Fibroblast of lung (primary cell): ENCODE data around the gene HSP90AB1. TPM values are rescaled to one million over a fixed set of nuclear protein-coding genes. Genes with fewer than 3 reads are reported as not detected.

Source experiments
- DNase-seq, 2 donors: peaks; one replicate each; pipeline versions ENCODE4 v3.0.0 to v3.0.0-alpha.2; 2010; ENCODE audit warnings: low read depth in 2 of 2
- H2AFZ ChIP-seq: 2 replicates; pipeline ENCODE4 v1.5.1; 2012; ENCODE audit warnings: low read length, control low read depth, inconsistent platforms
- H3K27ac ChIP-seq: 2 replicates; pipeline ENCODE4 v1.5.1; 2011; ENCODE audit warnings: low read length, control low read depth; ENCODE audit not compliant: insufficient read depth
- H3K27me3 ChIP-seq: 2 replicates; pipeline ENCODE4 v1.5.1; 2011; ENCODE audit warnings: mild to moderate bottlenecking, low read length; ENCODE audit not compliant: control insufficient read depth, insufficient read depth
- H3K36me3 ChIP-seq: 2 replicates; pipeline ENCODE4 v1.5.1; 2011; ENCODE audit warnings: low read length; ENCODE audit not compliant: control insufficient read depth, insufficient read depth
- H3K4me1 ChIP-seq: 2 replicates; pipeline ENCODE4 v1.5.1; 2011; ENCODE audit warnings: low read length; ENCODE audit not compliant: control insufficient read depth, insufficient read depth; ENCODE audit errors: extremely low read depth
- H3K4me2 ChIP-seq: 2 replicates; pipeline ENCODE4 v1.5.1; 2011; ENCODE audit warnings: low read length, control low read depth; ENCODE audit not compliant: insufficient read depth; ENCODE audit errors: extremely low read depth
- H3K4me3 ChIP-seq, 4 experiments: fragments of 200-600 bp in 1 of 4; sonication (generic) in 1 of 4; replicated peaks in 1 of 4; 2 replicates each; pipeline ENCODE4 v1.5.1; 2011 to 2016; ENCODE audit warnings: low read length in 4 of 4, low read depth in 3 of 4, mild to moderate bottlenecking in 3 of 4, control low read depth in 2 of 4, inconsistent platforms in 1 of 4, mixed read lengths in 1 of 4; ENCODE audit not compliant: insufficient read depth in 1 of 4; ENCODE audit errors: control extremely low read depth in 1 of 4
- H3K79me2 ChIP-seq: 2 replicates; pipeline ENCODE4 v1.5.1; 2012; ENCODE audit warnings: mild to moderate bottlenecking, low read length, inconsistent platforms; ENCODE audit not compliant: control insufficient read depth, insufficient read depth
- H3K9ac ChIP-seq: 2 replicates; pipeline ENCODE4 v1.5.1; 2011; ENCODE audit warnings: mild to moderate bottlenecking, low read length, control low read depth; ENCODE audit not compliant: insufficient read depth
- H3K9me3 ChIP-seq: 2 replicates; pipeline ENCODE4 v1.5.1; 2012; ENCODE audit warnings: low read depth, low read length; ENCODE audit not compliant: control insufficient read depth, insufficient read depth
- H4K20me1 ChIP-seq: 2 replicates; pipeline ENCODE4 v1.5.1; 2011; ENCODE audit warnings: low read length; ENCODE audit not compliant: control insufficient read depth, insufficient read depth; ENCODE audit errors: extremely low read depth
- CTCF ChIP-seq, 2 donors: IDR thresholded peaks in 1 of 2; conservative IDR thresholded peaks in 1 of 2; 1 replicate in 1 of 2; 2 replicates in 1 of 2; pipeline ENCODE4 v1.5.1; 2011 to 2012; ENCODE audit warnings: low read length in 2 of 2, control low read depth in 1 of 2, inconsistent platforms in 1 of 2, low read depth in 1 of 2, mild to moderate bottlenecking in 1 of 2
- EZH2 ChIP-seq: IDR thresholded peaks from 2 replicates; pipeline ENCODE4 v1.5.1; 2012; ENCODE audit warnings: low read length, control low read depth, mild to moderate bottlenecking; ENCODE audit errors: missing control alignments
- polyA plus RNA-seq, 2 donors: library from polyadenylated mRNA; depleted of rRNA in 1 of 2; stranded (reverse) in 1 of 2; unstranded in 1 of 2; fragments of >200 nt; gene quantifications; 2 replicates each; pipeline ENCODE4 v1.2.1, GENCODE V29; 2011 to 2012; ENCODE audit warnings: missing spikeins in 1 of 2
- total RNA-seq: library from RNA; depleted of rRNA; stranded (reverse); fragments of >200 nt; gene quantifications from 2 replicates; pipeline ENCODE4 v1.2.1, GENCODE V29; 2014

Gene HSP90AB1
- total and polyA plus RNA-seq, 2 donors (not counting 1 experiment from before 2014, with no cell fraction given), result 452 to 775 TPM

DNA sequence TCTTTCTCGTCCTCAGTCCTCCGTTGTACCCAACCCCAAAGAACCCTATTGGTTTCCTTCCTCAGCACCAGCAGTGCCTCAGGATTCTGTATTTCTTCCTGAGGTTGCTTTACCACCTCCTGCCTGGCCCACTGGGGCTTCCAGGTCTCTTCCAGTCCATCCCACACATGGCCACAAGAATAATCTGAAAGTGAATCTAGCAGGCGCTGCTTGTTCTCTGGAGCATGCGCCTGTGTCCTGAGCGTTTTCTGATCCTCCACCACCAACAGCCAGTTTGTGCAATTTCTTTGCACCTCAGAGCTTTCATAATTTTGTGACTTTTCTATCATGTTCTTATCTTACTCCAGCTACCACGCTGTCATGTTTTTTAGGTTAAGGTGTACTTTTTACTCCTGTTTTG is 11.6 kb upstream of the HSP90AB1 start:
- H3K4me1 ChIP-seq, result peaks cover 18% of the 10 kb centered on the region
- no peaks in the 10 kb centered on the region for H3K9me3 ChIP-seq
- no peaks in the 10 kb centered on the region for H3K27me3 ChIP-seq
- no peaks in the 10 kb centered on the region for H4K20me1 ChIP-seq
- H3K4me2 ChIP-seq, result no peak overlapping the region
- no peaks in the 10 kb centered on the region for H3K79me2 ChIP-seq
- TF ChIP-seq CTCF (conservative IDR thresholded peaks at IDR 0.05 in 1 of 2, IDR thresholded peaks at IDR 0.05 in 1 of 2; ENCODE audit: low read depth in 1 of 2, low read length in 2 of 2) (no peak), EZH2 (no peak)
- peaks cover 4% of the 10 kb centered on the region for H3K36me3 ChIP-seq
- no peak overlapping the region for H2AFZ ChIP-seq
- H3K4me3 ChIP-seq, result no peak overlapping the region
- no peak overlapping the region for H3K27ac ChIP-seq
- H3K9ac ChIP-seq, result no peak overlapping the region
- peak in 1 of 2 donors; percentile 17 for DNase-seq

- Histone ChIP-seq H4K20me1 (no peaks in the 10 kb centered on the region), H3K9me3 (no peaks in the 10 kb centered on the region), H3K4me2 (no peak overlapping the region), H3K9ac (no peak overlapping the region), H3K4me1 (peaks cover 18% of the 10 kb centered on the region), H3K4me3 (no peak overlapping the region), H3K27me3 (no peaks in the 10 kb centered on the region), H3K36me3 (peaks cover 4% of the 10 kb centered on the region), H3K27ac (no peak overlapping the region), H3K79me2 (no peaks in the 10 kb centered on the region), H2AFZ (no peak overlapping the region)
- TF ChIP-seq CTCF (conservative IDR thresholded peaks at IDR 0.05 in 1 of 2, IDR thresholded peaks at IDR 0.05 in 1 of 2; ENCODE audit: low read depth in 1 of 2, low read length in 2 of 2), result no peak
- no peak for TF ChIP-seq EZH2
- DNase-seq, result no peak
These were observed 10.9 kb upstream of the HSP90AB1 start for GRCh38 chr6:44235891-44236516.

DNA sequence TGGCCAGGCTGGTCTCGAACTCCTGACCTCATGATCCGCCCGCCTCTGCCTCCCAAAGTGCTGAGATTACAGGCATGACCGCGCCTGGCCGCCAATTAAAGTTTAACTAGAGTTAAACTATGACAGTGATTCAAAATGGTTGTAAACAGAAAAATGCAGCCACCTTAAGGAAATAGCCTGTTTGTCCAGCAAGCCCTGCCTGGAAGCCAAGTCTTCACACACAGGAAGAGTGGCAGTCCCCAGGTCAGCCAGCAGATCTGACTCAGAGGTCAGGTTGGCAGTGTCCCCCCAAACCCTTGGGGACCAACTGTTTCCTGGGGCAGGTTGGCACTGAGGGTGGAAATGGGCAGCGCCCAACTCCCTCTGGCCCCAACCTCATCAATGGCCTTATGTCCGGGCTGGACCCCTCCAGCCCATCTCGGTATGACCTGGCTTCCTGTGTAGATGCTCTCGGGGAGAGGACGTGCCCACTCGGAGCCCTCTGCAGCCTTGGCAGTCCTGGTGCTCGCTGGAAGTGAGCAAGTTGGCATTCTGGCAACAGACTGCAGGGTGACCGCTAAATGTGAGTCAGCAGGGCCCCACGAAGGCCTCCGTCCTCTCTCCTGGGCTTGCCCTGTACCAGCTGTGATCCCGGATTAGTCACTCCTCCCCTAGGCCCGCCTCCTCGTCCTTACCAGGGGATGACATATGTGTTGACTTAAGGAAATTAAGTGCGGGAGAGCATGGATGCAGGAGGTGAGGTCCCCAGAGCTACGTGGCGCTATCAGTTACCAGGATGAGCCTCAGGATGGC is 9.7 kb upstream of the HSP90AB1 start:
- peak; percentile 95 to 96 for DNase-seq
- Histone ChIP-seq H3K9me3 (no peaks in the 10 kb centered on the region), H3K36me3 (peaks cover 1% of the 10 kb centered on the region), H3K4me3 (peak overlapping the region; percentile 52 to 73 (median 57)), H3K27me3 (no peaks in the 10 kb centered on the region), H3K4me1 (peaks cover 18% of the 10 kb centered on the region), H3K4me2 (peak overlapping the region; percentile 69), H3K9ac (peak overlapping the region; percentile 83), H3K79me2 (no peaks in the 10 kb centered on the region), H2AFZ (peak overlapping the region; percentile 58), H4K20me1 (no peaks in the 10 kb centered on the region), H3K27ac (peak overlapping the region; percentile 83)
- TF ChIP-seq EZH2 (no peak), CTCF (conservative IDR thresholded peaks at IDR 0.05 in 1 of 2, IDR thresholded peaks at IDR 0.05 in 1 of 2; ENCODE audit: low read depth in 1 of 2, low read length in 2 of 2) (no peak)
